ENCODE measurements around the gene TPSB2.
"Not testable (repeated sequence)": the region's sequence is repeated elsewhere in the genome, so short reads cannot be mapped to it uniquely, and the experiment has no call there.

- TF ChIP-seq, protein P1, sequence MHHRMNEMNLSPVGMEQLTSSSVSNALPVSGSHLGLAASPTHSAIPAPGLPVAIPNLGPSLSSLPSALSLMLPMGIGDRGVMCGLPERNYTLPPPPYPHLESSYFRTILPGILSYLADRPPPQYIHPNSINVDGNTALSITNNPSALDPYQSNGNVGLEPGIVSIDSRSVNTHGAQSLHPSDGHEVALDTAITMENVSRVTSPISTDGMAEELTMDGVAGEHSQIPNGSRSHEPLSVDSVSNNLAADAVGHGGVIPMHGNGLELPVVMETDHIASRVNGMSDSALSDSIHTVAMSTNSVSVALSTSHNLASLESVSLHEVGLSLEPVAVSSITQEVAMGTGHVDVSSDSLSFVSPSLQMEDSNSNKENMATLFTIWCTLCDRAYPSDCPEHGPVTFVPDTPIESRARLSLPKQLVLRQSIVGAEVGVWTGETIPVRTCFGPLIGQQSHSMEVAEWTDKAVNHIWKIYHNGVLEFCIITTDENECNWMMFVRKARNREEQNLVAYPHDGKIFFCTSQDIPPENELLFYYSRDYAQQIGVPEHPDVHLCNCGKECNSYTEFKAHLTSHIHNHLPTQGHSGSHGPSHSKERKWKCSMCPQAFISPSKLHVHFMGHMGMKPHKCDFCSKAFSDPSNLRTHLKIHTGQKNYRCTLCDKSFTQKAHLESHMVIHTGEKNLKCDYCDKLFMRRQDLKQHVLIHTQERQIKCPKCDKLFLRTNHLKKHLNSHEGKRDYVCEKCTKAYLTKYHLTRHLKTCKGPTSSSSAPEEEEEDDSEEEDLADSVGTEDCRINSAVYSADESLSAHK (tag by site-specific recombination; IDR thresholded peaks at IDR 0.05) = not testable (repeated sequence)
- TF ChIP-seq ZXDB (tag by site-specific recombination; IDR thresholded peaks at IDR 0.05); ZNF513 (tag by site-specific recombination; IDR thresholded peaks at IDR 0.05); HOXA7 (CRISPR knock-in tag; IDR thresholded peaks at IDR 0.05; ENCODE audit: borderline replicate concordance); ZNF558 (tag by site-specific recombination; IDR thresholded peaks at IDR 0.05): not testable (repeated sequence)
Measured at GRCh38 chr16:1256296-1256873, 26.4 kb upstream of the TPSB2 start.
